ENCODE measurements around the gene MED17. TPM values are rescaled to one million over a fixed set of nuclear protein-coding genes. Genes with fewer than 3 reads are reported as not detected.

MED17 gene
- total RNA-seq, 1 donor from 2014 or later: 24.7 TPM

- DNase-seq (ENCODE audit: low spot score): no peak
Measured at GRCh38 chr11:93814966-93815633, 31.0 kb downstream of the MED17 start.

- no peak for DNase-seq (ENCODE audit: low spot score)
Measured at GRCh38 chr11:93817426-93818348, 33.6 kb downstream of the MED17 start.

- DNase-seq (ENCODE audit: low spot score): no peak
Measured at GRCh38 chr11:93819966-93820695, 36.0 kb downstream of the MED17 start.

GRCh38 chr11:93820847-93821246 lies 36.8 kb downstream of the MED17 start:
- DNase-seq (ENCODE audit: low spot score): no peak

GRCh38 chr11:93821617-93822016 lies 37.5 kb downstream of the MED17 start:
- no peak for DNase-seq (ENCODE audit: low spot score)

GRCh38 chr11:93822359-93822758 lies 38.3 kb downstream of the MED17 start:
- no peak for DNase-seq (ENCODE audit: low spot score)

- DNase-seq (ENCODE audit: low spot score): no peak
Measured at GRCh38 chr11:93823210-93823609, 39.1 kb downstream of the MED17 start.

GRCh38 chr11:93827363-93827762 lies 43.3 kb downstream of the MED17 start:
- no peak for DNase-seq (ENCODE audit: low spot score)

GRCh38 chr11:93829598-93829997 lies 45.5 kb downstream of the MED17 start:
- no peak for DNase-seq (ENCODE audit: low spot score)

GRCh38 chr11:93831343-93832127 lies 47.5 kb downstream of the MED17 start:
- DNase-seq (ENCODE audit: low spot score): no peak

GRCh38 chr11:93832780-93833179 lies 48.7 kb downstream of the MED17 start:
- no peak for DNase-seq (ENCODE audit: low spot score)

- no peak for DNase-seq (ENCODE audit: low spot score)
Measured at GRCh38 chr11:93838967-93839366, 54.9 kb downstream of the MED17 start.

GRCh38 chr11:93840180-93840579 lies 56.1 kb downstream of the MED17 start:
- no peak for DNase-seq (ENCODE audit: low spot score)

GRCh38 chr11:93840981-93841380 lies 56.9 kb downstream of the MED17 start:
- no peak for DNase-seq (ENCODE audit: low spot score)

- DNase-seq (ENCODE audit: low spot score): no peak
Measured at GRCh38 chr11:93841446-93841845, 57.4 kb downstream of the MED17 start.

GRCh38 chr11:93842034-93842433 lies 58.0 kb downstream of the MED17 start:
- no peak for DNase-seq (ENCODE audit: low spot score)

GRCh38 chr11:93842461-93842860 lies 58.4 kb downstream of the MED17 start:
- DNase-seq (ENCODE audit: low spot score): no peak

- no peak for DNase-seq (ENCODE audit: low spot score)
Measured at GRCh38 chr11:93843906-93844305, 59.8 kb downstream of the MED17 start.

- DNase-seq (ENCODE audit: low spot score): no peak
Measured at GRCh38 chr11:93844568-93844967, 60.5 kb downstream of the MED17 start.

- DNase-seq (ENCODE audit: low spot score): no peak
Measured at GRCh38 chr11:93845181-93846092, 61.4 kb downstream of the MED17 start.

All from mesenteric fat pad (tissue), 1 donor.